ENCODE data around the gene C9orf43. TPM values are rescaled to one million over a fixed set of nuclear protein-coding genes. Genes with fewer than 3 reads are reported as not detected.
"Not testable (repeated sequence)": the region's sequence is repeated elsewhere in the genome, so short reads cannot be mapped to it uniquely, and the experiment has no call there.

The C9orf43 gene
- total and polyA plus RNA-seq, 3 donors from 2014 or later: 41.7 to 109 (median 71.3) TPM

DNA sequence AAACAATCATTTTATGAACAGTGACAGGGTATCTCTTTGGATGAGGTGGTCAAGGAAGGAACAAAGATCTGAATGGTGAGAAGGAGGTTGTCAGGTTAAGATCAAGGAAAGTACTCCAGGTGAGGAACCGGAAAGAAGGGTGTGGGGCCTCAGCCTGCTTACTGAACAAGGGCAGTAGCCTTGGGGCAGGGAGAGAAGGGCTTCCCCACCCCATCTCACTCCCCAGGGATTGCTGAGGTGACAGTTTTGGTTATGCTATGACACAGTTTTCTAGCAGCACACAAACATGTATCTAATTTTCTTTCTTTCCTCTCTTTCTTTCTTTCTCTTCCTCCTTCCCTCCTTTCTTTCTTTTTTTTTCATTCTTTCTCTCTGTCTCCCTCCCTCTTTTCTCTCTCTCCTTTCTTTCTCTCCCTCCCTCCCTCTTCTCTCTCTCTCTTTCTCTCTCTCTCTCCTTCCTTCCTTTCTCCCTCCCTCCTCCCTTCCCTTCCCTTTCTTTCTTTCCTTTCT is 29.6 kb upstream of the C9orf43 start:
- peaks cover 8% of the 10 kb centered on the region for H3K4me1 ChIP-seq
- TF ChIP-seq, protein P1, sequence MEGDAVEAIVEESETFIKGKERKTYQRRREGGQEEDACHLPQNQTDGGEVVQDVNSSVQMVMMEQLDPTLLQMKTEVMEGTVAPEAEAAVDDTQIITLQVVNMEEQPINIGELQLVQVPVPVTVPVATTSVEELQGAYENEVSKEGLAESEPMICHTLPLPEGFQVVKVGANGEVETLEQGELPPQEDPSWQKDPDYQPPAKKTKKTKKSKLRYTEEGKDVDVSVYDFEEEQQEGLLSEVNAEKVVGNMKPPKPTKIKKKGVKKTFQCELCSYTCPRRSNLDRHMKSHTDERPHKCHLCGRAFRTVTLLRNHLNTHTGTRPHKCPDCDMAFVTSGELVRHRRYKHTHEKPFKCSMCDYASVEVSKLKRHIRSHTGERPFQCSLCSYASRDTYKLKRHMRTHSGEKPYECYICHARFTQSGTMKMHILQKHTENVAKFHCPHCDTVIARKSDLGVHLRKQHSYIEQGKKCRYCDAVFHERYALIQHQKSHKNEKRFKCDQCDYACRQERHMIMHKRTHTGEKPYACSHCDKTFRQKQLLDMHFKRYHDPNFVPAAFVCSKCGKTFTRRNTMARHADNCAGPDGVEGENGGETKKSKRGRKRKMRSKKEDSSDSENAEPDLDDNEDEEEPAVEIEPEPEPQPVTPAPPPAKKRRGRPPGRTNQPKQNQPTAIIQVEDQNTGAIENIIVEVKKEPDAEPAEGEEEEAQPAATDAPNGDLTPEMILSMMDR (IDR thresholded peaks at IDR 0.05): no peak
- TF ChIP-seq POLR2A (IDR thresholded peaks at IDR 0.05): no peak
- H3K9me3 ChIP-seq: no peaks in the 10 kb centered on the region
- no peak overlapping the region for H3K4me3 ChIP-seq
- no peaks in the 10 kb centered on the region for H3K36me3 ChIP-seq (ENCODE audit: low read depth, missing control alignments)
- no peak for DNase-seq
- no peak overlapping the region for H3K27ac ChIP-seq
- WGBS, 2 donors: 50 to 71% methylated on average over 1 of the region's 1 CpG
- intact Hi-C loops (cut with DNase I; ENCODE audit: low total_unique reads): no loop called here
- no peaks in the 10 kb centered on the region for H3K27me3 ChIP-seq

DNA sequence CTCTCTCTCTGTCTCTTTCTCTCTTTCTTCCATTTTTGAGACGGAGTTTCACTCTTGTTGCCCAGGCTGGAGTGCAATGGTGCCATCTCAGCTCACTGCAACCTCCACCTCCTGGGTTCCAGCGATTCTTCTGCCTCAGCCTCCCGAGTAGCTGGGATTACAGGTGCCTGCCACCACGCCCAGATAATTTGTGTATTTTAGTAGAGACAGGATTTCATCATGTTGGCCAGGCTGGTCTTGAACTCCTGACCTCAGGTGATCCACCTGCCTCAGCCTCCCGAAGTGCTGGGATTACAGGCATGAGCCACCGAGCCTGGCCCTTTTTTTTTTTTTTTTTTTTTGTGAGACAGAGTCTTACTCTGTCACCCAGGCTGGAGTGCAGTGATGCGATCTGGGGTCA is 29.1 kb upstream of the C9orf43 start:
- H3K4me3 ChIP-seq; DNase-seq; H3K4me1 ChIP-seq; H3K9me3 ChIP-seq; intact Hi-C loops (cut with DNase I; ENCODE audit: low total_unique reads); H3K36me3 ChIP-seq (ENCODE audit: low read depth, missing control alignments); H3K27ac ChIP-seq; H3K27me3 ChIP-seq: not testable (repeated sequence)
- 93 to 94% methylated on average over 4 to 7 of the region's 7 CpGs for WGBS, 2 donors

DNA sequence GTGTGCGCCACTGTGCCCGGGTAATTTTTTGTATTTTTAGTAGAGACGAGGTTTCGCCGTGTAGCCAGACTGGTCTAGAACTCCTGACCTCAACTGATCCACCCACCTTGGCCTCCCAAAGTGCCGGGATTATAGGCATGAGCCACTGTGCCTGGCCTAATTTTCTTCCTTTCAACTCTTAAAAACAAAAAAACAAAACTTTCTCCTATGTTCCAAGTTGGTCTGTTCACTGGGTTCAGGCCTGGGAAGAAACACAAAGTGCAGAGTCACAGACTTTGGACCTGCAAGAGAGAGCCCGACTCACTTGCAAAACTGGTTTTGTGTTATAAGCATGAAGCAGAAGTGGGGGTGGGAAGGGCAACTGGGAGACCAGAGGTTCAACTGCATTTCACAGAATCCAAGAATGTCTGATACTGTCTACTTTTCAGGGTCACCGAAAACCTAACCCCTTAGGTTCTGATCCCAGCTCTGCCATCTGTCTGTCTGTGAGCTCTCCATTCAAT is 28.6 kb upstream of the C9orf43 start:
- Histone ChIP-seq H3K36me3 (ENCODE audit: low read depth, missing control alignments) (no peaks in the 10 kb centered on the region), H3K27ac (no peak overlapping the region), H3K4me1 (peaks cover 8% of the 10 kb centered on the region), H3K27me3 (no peaks in the 10 kb centered on the region), H3K4me3 (no peak overlapping the region), H3K9me3 (no peaks in the 10 kb centered on the region)
- DNase-seq: no peak
- TF ChIP-seq, protein P1 (IDR thresholded peaks at IDR 0.05): no peak
- TF ChIP-seq POLR2A (IDR thresholded peaks at IDR 0.05): no peak
- intact Hi-C loops (cut with DNase I; ENCODE audit: low total_unique reads): no loop called here
- WGBS, 2 donors: 88 to 89% methylated on average over 8 of the region's 8 CpGs

DNA sequence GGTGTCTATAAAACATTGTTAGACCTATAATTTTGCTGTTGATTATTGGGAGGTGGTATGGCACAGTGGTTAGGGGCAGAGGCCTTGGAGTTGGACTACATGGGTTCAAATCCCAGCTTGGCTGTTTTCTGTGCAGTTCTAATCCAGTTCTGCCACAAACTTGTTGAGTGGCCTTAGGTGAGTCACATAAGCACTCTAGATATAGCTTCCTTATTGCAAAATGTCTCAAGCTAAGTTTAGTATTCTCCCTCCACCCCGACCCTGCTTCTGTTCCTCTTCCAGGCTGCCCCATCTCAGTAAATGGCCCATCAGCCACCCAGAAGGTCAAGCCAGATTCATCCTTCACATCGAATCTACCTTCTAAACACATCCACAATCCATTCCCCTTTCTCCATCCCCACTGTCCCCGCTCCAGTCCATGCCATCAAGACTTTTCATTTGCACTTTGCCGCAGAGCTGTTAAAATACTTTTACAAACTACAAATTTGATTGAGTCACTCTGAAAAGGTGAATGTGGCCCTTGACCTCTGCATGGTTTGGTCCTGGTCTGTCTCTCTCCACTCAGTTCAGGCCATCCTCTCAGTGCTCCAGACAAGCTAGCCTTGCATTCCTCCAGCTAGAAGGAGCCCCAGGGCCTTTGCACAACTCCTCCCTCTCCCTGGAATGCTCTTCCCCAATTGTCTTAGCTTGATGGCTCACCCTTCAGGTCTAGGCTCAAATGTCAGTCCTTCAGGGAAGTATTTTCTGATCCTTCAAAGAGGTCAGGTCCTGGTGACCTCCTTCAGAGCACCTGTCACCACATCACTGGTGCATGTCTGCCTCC is 23.8 kb upstream of the C9orf43 start:
- Histone ChIP-seq H3K27ac (no peak overlapping the region), H3K9me3 (no peaks in the 10 kb centered on the region), H3K4me1 (no peaks in the 10 kb centered on the region), H3K36me3 (ENCODE audit: low read depth, missing control alignments) (no peaks in the 10 kb centered on the region), H3K4me3 (no peak overlapping the region), H3K27me3 (no peaks in the 10 kb centered on the region)
- no peak for DNase-seq
- intact Hi-C loops (cut with DNase I; ENCODE audit: low total_unique reads): no loop called here
- no peak for TF ChIP-seq POLR2A (IDR thresholded peaks at IDR 0.05)
- TF ChIP-seq, protein P1 (IDR thresholded peaks at IDR 0.05): no peak
- 92 to 95% methylated on average over 4 of the region's 4 CpGs for WGBS, 2 donors

DNA sequence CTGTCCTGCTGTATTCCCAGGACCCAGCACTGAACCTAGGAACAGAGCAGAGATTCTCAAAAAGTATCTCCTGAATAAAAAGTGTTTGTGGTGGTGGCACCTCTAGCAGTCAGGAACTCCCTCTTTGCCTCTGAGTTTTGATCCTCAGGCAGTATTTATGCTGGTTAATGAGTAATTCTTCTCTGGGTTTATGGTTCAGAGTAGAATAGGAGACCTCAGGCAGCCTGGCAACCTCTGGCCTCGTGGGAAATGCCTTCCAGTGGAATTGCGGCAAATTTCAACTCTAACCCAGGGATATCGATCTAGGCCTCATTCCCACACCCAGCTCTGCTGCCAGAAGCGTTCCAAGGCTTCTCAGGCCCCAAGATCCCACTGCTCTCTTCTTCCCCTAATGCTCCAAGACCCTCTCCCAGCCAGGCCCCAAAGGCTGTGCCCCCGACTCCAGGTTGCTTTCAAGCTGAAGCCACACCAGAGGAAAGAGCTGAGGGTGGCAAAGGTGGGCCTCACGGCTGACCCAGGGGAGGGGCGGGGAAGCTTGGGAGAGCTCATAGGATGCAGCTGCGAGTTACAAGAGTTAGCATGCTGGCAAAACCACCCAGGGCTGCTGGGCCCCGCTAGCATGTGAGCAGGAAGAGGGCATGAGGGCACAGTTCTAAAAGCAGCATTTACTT is 22.9 kb upstream of the C9orf43 start:
- intact Hi-C loops (cut with DNase I; ENCODE audit: low total_unique reads): no loop called here
- H3K4me3 ChIP-seq: no peak overlapping the region
- H3K9me3 ChIP-seq: no peaks in the 10 kb centered on the region
- no peaks in the 10 kb centered on the region for H3K36me3 ChIP-seq (ENCODE audit: low read depth, missing control alignments)
- WGBS, 2 donors: 81% methylated on average over 9 of the region's 9 CpGs
- TF ChIP-seq, protein P1 (IDR thresholded peaks at IDR 0.05): no peak
- TF ChIP-seq POLR2A (IDR thresholded peaks at IDR 0.05): no peak
- no peak overlapping the region for H3K27ac ChIP-seq
- DNase-seq: no peak
- H3K4me1 ChIP-seq: no peaks in the 10 kb centered on the region
- H3K27me3 ChIP-seq: no peaks in the 10 kb centered on the region

Measured in testis (tissue), 3 donors.